ENCODE measurements around the gene SPG11. TPM values are rescaled to one million over a fixed set of nuclear protein-coding genes. Genes with fewer than 3 reads are reported as not detected.

Gene SPG11
- total and polyA plus RNA-seq, 2 donors (not counting 1 experiment from before 2014, with no cell fraction given): 134 to 219 TPM

GRCh38 chr15:44598066-44598465 is 65.4 kb downstream of the SPG11 start:
- H3K79me2 ChIP-seq (ENCODE audit: control insufficient read depth, insufficient read depth, low read length): no peaks in the 10 kb centered on the region

More at GRCh38 chr15:44598066-44598465, 65.4 kb downstream of the SPG11 start:
- H3K27me3 ChIP-seq (replicated peaks in 1 of 4; ENCODE audit: control extremely low read depth in 1 of 4, control insufficient read depth in 3 of 4, insufficient read depth in 4 of 4, low read length in 3 of 4): no peaks in the 10 kb centered on the region
- Mint-ChIP-seq H3K4me3 (no peak overlapping the region), H3K4me1 (peaks cover 8% of the 10 kb centered on the region), H3K27me3 (no peaks in the 10 kb centered on the region), H3K27ac (no peak overlapping the region), H3K9me3 (ENCODE audit: insufficient read depth) (no peaks in the 10 kb centered on the region)
- peaks cover 9 to 63% of the 10 kb centered on the region in 2 experiments for H3K36me3 ChIP-seq (replicated peaks in 1 of 2; ENCODE audit: control extremely low read depth in 1 of 2, control insufficient read depth in 1 of 2, extremely low read depth in 1 of 2, insufficient read depth in 2 of 2, low read length in 1 of 2)
- CTCF ChIA-PET: interaction anchor here (0.8 to 1.4 kb wide), 5 partner anchors 9 to 138 kb away, joined by 3 to 8 read pairs (median 4); partner anchors contain the start of gene TRIM69
- H3K4me1 ChIP-seq (ENCODE audit: control insufficient read depth in 2 of 2, insufficient read depth in 2 of 2, low read length in 2 of 2): peaks cover 5 to 7% of the 10 kb centered on the region in 2 donors
- POLR2A ChIA-PET: interaction anchor here (0.6 kb wide), 1 partner anchor 115 kb away, joined by 3 read pairs; no protein-coding TSS in a partner anchor
- H3K27ac ChIP-seq (ENCODE audit: low read length in 2 of 2): peak overlapping the region in 1 of 2 donors; percentile 1
- H3K4me2 ChIP-seq (replicated peaks; ENCODE audit: low read depth, low read length, poor library complexity, severe bottlenecking): no peak overlapping the region
- no peaks in the 10 kb centered on the region for H4K20me1 ChIP-seq (ENCODE audit: control insufficient read depth, insufficient read depth, low read length, poor library complexity, severe bottlenecking)
- ATAC-seq (ENCODE audit: low read depth): no peak
- no peaks in the 10 kb centered on the region for H3K9me3 ChIP-seq (ENCODE audit: control extremely low read depth in 1 of 3, control insufficient read depth in 2 of 3, insufficient read depth in 1 of 3, low read length in 2 of 3)
- no CpG with 5 or more reads among the region's 1 CpG for WGBS (ENCODE audit: insufficient coverage)
- no peak overlapping the region for H3K4me3 ChIP-seq (ENCODE audit: control extremely low read depth in 1 of 5, extremely low read depth in 1 of 5, insufficient read depth in 1 of 5, low read depth in 2 of 5, low read length in 4 of 5)
- no peak overlapping the region for H2AFZ ChIP-seq (ENCODE audit: insufficient read depth, low read depth, low read length, poor library complexity, severe bottlenecking)
- H3K9ac ChIP-seq (ENCODE audit: low read length): no peak overlapping the region
- intact Hi-C loops (cut with micrococcal nuclease): no loop called here
- DNase-seq: no peak
- TF ChIP-seq EZH2 (IDR thresholded peaks at IDR 0.05; ENCODE audit: borderline replicate concordance, insufficient read depth, low read depth, low read length, poor library complexity, severe bottlenecking) (no peak), CTCF (IDR thresholded peaks at IDR 0.05) (no peak)
